Brain pericyte (primary cell): ENCODE measurements around the gene GLRB.
"Not testable (repeated sequence)": the region's sequence is repeated elsewhere in the genome, so short reads cannot be mapped to it uniquely, and the experiment has no call there.

Experiments
- DNase-seq: peaks from one replicate; pipeline ENCODE4 v3.0.0-alpha.2; 2012; ENCODE audit warnings: low read depth, low spot score

GLRB gene

DNA sequence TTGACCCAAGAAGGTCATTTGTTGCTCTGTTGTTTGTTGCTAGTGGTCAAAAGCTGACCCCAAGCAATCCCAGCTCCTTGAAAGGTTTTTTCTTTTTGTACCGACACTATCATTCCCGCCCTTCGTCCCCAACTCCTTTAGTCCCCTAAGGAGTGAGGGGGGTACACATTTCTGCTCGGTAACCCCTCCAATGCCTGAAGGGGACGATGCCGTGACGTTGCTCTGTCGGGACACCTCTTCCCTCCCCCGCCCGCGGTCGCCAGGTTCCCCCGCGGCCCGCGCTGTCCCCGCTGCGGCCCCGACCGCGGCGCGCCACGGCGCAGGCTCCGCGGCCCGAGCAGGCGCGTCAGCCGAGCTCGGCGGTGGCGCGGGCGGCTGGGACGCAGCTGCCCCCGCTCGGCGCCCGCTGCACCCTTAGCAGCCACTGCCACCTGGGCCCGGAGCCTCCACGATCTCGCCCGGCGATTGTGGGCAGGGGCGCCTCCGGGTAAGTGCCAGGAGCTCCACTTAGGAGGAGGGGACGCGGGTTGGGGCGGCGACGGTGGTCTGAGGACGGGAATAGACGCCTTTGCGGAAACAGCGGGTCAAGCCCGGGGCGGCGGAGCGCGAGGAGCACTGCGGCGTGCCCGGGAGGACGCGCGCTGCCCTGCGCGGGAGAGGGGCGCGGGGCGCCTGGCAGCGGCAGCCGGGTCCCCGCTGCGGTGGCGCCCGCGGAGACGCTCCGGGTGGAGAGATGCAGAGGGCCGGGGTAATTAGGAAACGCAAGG, at the start of gene GLRB:
Gene GLRB (plus strand): TSS at position 340 of the 767 bp plus-strand sequence. CDS start 1,875 bp downstream, outside the sequence.
- no peak for DNase-seq

DNA sequence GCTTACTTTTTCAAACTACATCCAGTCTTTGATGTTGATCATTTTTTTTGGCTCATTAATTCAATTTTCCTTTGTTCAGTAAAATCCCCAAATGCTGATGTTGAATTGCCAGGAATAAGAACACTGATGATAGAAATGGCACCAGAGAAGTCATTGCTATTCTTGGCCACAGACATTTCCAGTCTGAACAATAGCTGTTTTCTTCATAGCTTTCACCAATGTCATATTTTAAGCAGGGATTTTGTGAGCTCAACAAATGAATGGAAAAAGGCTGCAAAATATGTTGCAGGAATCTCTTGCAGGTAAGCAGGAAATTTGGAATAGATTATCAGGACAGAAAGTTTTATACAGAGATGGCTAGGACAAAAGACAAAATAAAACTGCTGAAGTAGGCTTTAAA, 40.5 kb upstream of the GLRB start:
- DNase-seq = no peak

DNA sequence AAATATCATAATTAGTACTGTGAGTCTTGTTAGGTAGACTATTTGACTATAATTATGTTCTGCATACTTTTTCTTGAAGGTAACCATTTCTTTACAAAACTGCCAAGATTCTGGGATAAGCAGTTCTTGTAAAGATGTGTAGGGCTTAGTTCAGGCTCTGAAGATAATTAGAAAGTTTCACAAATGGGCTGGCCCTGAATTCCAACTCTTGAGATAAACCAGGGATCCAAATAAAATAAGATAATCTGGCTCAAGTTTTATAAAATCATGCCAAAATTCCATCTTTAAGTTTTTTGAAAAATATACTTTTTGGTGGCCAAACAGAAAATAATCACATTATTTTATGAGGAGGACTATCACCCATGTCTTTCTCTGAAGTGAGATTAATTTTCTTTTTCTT, 35.5 kb upstream of the GLRB start:
- no peak for DNase-seq

DNA sequence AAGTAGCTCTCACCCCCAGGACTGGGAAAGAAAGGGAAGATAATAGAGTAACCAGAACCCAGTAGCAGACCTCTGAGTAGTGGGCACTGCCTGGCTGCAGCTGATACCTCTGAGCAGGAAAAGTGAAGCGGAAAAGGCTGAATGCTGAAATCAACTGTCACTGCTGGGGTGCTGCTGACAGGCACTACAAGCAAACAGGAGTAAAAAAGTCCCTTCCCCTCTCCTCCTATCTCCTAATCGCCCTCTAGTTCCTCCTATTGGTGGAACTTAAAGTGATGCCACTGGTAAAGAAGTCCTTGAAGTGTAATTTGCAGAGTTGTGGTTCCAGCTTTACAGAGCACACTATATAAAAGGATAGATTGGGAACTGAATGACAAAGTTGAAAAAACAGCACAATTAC, 32.8 kb upstream of the GLRB start:
- DNase-seq = no peak

DNA sequence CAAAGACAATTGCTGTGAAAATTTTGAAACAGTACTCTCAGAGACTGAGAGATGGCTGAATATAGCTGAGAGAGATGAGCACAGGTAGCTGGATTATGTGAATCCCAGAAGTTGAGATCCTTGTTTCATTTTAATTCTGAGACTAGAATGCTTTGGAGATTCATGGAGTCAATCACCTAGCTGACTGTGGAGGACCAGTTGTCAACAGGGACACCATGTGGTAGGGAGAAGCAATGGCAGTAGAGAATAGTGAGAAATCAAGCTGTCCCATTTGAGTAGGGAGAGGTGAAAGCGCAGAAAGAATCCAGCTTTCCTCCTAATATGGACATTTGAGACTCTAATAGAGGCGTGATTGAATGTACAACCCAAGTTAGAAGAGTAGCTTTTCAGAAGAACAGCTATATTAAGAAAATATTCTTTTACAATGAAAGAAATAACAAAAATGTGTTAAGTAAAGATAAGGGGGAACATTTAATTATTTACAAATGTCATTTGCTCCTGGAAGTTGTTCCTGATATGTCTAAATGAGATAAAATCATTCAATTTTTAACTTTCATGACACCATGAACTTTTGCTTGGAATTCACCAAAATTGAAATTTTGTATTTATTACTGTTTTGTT, 30.3 kb upstream of the GLRB start:
- peak; percentile 52 for DNase-seq

DNA sequence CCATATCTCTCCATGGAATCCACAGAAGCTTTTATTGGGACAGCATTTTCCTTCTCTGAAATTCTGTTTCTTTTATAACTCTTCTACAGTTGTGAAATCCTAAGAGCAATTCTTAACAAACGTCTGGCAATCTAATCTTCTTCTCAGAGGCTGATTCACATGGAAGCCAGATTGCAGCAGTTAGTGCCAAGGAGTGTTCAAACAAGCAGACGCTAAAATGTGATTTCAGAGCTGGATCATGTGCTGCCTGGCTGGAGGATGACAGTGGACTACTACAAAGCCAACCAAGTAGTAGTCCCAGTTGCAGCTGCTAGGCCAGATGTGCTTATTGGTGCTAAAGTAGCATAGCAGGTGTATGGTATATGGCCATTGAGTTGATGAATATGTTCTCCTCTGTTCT, 27.7 kb upstream of the GLRB start:
- no peak for DNase-seq

DNA sequence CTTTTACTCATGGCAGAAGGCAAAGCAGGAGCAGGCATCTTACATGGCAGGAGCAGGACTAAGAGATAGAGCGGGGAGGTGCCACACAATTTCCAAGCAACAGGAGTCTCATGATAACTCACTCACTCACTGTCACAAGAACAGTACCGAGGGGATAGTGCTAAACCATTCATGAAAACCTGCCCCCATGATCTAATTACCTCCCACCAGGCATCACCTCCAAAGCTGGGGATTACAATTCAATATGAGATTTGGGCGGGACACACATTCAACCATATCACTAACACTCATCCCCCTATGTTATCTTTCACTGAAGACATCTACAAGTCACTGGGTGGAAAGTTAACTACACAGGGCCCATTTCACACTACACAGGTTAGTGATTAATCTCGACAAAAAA, 25.4 kb upstream of the GLRB start:
- no peak for DNase-seq

DNA sequence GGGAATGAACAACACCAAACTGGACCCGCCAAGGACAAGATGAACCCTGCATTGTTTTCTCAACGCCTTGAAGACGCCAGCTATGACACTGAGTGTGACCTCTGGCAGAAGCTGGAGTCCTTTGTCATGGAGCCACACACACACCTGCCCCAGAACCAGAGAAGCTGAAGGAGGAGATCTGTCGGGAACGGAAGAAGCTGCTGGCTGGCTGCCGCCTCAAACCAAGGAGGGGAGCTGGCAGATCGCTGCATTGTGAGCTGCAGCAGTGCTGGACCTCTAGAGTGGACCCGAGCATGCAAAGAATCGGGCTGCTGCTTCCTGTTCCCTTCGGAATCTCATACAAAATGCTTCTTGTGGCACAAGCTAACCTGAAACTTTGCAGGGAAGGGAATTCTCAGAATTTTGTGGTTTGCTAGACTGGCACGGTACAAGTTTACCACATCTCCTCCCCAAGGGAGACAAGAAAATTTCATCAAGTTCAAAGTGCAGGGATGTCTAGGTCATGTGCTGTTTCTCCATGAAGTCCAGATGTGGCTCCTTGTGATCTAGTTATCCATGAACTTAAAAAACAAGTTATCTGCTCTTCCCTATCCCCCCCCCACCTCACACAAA, 23.4 kb upstream of the GLRB start:
- no peak for DNase-seq

DNA sequence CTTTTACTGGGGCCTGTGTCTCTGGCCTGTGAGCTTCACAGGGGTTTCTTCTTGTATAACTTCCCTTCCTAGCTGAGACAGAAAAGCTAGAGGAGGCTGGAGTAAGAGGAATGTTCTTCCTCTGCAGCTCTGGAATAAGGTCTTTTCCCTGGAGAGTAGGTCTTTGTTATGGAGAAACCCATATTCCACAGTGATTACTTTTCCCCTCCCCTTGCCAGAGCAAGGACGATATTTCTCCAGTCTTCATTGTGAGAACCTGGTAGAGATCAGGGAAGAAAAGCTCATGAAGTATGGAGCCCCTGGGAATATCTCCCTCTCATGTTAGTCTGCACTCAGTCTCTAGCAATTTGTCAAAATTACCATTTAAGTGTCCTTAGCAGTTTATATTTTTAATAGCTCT, 18.7 kb upstream of the GLRB start:
- no peak for DNase-seq

DNA sequence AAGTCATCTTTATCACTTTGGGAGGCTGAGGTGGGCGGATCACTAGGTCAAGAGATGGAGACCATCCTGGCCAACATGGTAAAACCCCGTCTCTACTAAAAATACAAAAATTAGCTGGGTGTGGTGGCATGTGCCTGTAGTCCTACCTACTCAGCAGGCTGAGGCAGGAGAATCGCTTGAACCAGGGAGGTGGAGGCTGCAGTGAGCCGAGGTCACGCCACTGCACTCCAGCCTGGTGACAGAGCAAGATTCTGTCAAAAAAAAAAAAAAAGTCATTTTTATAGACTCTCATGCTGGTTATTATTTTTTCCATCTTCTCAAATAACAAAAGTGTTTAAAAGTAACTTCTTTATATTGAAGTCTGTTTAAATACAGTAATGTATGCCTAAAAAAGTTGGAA, 17.1 kb upstream of the GLRB start:
- not testable (repeated sequence) for DNase-seq

DNA sequence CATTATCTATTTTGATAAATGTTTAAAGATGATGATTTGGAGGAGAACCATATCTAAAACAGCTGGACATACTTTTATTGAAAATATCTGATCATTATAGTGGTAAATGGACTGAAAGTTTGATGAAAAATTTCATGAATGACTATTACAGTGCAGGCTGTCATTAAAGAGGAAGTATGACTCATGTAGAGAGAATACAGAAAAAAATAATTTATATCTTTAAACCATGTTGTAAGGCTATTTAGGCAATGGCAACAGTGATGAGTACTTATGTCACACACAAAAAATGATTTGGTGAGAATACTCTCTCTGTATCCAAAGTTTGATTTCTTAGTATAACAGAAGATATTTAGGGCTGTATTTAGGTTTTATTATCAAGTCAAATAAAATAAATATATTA, 3.9 kb upstream of the GLRB start:
- DNase-seq = no peak

DNA sequence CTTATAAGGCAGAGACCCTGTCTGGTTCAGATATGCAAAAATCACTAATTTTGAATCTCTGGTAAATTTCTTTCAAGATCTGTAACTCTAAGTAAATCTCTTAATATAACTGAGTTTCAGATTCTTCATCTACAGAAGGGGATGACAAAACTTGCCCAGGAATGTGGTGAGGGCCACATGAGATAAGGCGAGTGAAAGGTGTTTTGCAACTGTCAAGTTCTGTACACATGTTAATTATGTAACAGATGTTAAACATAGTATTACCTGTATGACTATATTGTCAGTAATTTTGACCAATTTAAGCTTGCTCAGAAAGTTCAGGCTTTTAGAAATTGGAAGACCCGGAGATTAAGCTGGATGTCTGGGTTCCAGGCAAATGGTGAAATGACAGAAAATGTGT, 549 bp upstream of the GLRB start:
- no peak for DNase-seq

DNA sequence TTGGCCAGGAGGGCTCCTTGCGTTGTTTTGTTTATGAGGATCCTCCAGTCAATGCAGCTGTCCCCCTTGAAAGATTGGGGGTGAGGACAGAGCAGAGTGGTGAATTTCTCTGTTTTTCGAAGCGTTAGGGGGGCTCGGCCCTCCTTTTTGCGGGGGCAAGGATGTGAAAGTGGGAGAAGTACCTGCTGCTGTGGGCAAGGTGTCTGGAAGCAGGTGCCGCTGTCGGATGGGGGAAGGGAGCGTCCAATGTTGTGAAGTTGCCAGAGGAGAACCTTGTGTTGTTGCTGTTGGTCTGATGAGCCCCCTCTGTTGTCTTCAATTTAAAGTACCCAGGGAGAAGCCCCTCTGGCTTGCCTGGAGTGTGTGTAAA, 613 bp downstream of the GLRB start:
- no peak for DNase-seq

DNA sequence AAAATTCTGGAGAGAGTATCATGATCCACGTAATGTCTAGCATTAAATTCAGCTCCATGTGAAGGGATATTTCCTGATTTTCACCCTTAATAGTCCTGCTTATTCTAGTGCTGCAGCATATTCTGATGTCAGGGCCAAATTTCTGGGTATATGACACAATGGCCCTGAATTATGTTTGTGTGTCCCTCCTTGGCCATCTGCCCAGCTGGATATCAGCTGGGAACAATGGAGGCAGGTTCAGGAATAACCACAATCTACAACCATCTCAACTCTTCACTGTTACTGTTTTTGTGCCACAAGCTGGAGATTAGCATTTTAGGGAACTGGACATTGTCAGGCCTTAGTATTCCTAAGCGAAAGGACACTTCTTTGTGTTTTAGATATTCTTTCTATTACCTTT, 3.5 kb downstream of the GLRB start:
- DNase-seq = no peak

DNA sequence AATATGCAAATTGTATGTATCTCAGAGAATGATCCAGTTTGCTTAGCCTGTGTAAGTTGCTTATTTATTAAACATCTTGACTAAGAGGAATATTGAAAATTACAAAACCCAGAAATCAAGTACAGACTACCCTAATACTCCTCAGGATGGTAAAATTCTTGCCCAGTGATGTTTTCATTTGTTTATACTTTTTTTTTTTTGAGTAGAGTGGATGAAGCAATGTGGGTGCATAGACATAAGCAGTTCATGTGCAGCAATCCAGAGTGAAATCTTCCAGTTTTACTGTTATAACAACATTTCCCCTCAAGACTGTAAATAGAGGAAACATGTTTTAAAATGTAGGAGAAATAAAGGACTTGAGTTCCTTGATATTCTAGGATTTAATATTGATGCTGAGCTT, 4.7 kb downstream of the GLRB start:
- no peak for DNase-seq

DNA sequence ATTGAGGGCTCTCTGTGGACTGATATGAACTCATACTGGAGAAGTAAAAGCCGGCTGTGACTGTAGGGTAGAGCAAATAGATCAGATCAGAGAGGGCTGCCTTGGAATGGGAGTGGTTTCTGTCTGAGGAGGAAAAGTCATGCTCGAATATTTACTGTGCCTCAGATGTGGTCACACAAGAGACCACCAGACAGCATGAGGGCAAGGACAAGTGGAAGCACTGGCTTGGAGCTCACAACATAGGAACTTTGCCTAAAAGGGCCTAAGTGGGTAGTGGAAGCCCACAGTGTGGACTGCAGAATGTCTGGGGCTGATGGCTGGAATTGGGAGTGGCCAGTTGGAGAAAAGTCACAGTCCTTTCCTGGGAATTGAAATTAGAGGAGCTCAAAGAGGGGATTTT, 19.8 kb downstream of the GLRB start:
- DNase-seq = no peak

DNA sequence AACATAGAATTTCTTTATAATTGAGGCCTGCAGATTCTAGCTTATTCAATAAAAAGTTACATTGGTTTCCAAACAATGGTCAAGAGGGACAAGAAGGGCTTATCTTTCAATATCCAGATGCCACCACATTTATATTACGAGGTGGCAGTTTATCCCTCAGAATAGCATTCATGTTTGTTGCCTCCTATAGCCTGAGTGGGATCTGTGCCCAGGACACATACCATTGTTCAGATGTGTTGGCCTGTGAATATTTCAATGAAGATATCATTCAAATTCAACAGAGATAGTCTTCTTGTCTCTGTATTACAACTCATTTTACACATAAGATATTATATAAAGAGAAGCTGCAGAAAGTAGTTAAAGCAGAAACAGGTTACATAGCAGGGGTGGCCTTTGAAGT, 20.5 kb downstream of the GLRB start:
- no peak for DNase-seq

DNA sequence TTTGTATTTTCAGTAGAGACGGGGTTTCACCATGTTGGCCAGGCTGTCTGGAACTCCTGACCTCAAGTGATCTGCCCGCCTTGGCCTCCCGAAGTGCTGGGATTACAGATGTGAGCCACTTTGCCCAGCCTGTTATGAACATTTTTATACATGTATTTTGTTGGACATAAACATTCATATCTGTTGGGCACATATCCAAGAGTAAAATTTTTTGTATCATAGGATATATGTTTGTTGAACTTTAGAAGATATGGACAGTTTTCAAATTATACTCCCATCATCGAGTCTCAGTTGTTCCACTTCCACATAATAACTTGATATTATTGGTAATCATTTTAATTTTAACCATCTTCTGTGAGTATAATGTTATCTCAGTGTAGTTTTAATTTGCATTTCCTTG, 23.6 kb downstream of the GLRB start:
- no peak for DNase-seq

DNA sequence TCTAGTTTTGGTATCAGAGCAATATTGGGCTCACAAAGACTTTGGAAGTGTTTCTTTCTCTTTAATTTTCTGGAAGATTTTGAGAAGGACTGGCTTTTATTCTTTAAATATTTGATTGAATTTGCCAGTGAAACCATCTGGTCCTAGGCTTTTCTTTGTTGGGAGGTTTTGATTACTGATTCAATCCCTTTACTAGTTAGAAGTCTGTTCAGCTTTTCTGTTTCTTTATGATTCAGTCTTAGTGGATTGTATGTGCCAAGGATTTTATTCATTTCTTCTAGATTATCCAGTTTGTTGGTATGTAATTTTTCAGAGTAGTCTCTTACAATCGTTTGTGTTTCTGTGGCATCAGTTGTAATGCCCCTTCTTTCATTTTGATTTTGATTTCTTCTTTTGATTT, 28.6 kb downstream of the GLRB start:
- no peak for DNase-seq

DNA sequence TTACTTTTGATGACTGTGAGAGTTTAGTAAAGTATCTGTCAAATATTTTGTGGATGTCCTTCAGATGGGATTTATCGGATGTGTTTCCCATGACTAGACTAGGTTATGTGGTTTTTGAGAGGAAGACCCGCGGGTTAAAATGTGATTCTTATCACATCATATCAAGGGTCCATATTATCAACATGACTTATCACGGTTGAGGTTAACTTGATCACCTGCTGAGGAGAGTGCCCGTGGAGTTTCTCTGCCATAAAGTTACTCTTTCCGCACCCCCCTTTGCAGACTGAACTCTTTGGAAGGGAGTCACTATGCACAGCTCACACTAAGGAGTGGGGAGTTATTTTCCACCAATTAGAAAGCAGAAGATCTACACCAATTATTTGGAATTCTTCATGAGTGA, 38.7 kb downstream of the GLRB start:
- DNase-seq = no peak

DNA sequence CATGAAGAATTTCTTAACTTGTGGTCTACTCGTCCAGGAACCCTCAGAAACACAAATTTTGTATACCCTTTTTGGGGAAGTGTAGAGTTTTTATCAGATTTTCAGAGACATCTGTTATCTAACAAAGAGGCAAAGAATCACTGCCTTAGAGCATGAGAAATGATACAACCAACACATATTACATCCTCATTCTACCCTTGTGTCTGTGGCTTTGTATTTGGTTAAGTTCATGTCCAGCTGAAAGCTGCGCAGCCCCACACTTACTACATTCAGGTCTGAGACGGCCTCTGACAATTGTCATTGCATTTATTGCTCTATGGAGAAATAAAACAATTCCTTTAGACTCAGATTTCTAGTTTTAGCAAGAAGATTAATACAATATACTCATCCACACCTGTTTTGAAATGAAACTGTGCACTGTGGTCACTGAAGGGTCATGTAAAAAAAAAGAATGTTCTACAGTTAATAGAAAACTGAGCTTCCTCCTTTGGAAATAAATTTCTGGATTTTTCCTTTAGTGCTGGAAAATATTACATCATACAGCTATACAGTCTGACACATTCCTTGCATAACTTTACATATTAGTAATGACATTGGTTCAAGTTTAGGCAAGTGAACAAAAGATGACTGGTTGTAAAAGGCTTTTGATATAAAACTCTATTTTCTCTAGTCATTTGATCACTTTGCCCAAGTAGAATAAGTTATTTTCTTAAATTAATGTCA, 39.8 kb downstream of the GLRB start:
- no peak for DNase-seq

DNA sequence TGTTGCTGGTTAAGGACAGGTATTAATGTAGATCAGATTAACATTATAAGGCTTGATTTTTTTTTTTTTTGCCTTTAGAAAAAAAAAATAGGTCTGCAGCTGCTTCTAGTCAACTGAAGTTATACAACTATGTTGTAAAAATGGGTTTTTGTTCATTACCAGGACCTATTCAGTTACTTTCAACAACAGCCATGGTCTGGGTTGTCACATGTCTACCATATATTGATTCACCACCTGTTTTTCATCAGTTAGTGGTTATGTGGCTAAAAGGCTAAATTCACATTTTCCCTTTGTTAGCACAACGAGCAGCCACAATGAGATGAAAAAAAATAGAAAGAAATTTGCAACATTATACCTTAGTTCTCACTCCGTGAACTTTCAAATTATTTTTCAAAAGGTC, 45.5 kb downstream of the GLRB start:
- DNase-seq = no peak

DNA sequence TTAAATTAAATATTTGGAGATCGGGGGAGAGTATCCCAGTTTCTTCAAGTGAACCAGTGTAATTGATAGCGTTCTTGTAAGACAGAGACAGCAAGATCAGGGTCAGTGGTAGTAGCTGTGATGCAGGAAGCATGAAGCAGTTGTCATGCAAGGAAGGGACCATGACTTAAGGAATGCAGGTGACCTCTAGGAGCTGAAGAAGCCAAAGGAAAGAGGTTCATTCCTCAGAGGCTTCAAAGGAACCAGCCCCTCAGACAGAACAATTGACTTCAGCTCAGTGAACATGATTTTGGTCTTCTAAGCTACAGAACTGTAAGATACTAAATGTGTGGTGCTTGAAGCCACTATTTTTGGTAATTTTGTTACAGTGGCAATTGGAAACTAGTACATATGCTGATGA, 51.6 kb downstream of the GLRB start:
- no peak for DNase-seq
